Measurements from ENCODE around the gene PTER.

The PTER gene

GRCh38 chr10:16490511-16490910, 53.7 kb downstream of the PTER start:
- TF ChIP-seq, protein P1, sequence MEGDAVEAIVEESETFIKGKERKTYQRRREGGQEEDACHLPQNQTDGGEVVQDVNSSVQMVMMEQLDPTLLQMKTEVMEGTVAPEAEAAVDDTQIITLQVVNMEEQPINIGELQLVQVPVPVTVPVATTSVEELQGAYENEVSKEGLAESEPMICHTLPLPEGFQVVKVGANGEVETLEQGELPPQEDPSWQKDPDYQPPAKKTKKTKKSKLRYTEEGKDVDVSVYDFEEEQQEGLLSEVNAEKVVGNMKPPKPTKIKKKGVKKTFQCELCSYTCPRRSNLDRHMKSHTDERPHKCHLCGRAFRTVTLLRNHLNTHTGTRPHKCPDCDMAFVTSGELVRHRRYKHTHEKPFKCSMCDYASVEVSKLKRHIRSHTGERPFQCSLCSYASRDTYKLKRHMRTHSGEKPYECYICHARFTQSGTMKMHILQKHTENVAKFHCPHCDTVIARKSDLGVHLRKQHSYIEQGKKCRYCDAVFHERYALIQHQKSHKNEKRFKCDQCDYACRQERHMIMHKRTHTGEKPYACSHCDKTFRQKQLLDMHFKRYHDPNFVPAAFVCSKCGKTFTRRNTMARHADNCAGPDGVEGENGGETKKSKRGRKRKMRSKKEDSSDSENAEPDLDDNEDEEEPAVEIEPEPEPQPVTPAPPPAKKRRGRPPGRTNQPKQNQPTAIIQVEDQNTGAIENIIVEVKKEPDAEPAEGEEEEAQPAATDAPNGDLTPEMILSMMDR (conservative IDR thresholded peaks at IDR 0.05; ENCODE audit: low read length), result no peak
- DNase-seq (ENCODE audit: low read depth), result no peak
- H3K4me3 ChIP-seq (ENCODE audit: low read length), result no peak overlapping the region

DNA sequence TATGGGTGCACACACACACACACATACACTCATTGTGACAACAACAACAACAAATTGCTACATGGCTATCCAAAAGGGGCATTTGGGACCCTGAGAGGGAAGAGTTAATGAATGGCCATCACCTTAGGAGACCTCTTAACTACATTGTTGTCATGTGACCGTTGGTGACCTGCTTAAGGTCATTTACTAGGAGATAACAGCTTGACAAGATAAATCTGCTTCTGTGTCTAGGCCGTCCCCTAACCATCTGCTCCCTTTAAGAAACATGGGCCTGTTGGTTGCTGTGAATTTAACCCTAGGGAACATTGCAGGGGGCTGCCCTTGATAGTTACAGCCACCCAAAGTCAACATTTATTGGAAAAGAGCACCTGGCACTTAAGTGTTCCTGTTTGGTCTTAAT, 55.1 kb downstream of the PTER start:
- no peak for DNase-seq (ENCODE audit: low read depth)
- H3K4me3 ChIP-seq (ENCODE audit: low read length), result no peak overlapping the region
- TF ChIP-seq, protein P1 (conservative IDR thresholded peaks at IDR 0.05; ENCODE audit: low read length), result no peak

DNA sequence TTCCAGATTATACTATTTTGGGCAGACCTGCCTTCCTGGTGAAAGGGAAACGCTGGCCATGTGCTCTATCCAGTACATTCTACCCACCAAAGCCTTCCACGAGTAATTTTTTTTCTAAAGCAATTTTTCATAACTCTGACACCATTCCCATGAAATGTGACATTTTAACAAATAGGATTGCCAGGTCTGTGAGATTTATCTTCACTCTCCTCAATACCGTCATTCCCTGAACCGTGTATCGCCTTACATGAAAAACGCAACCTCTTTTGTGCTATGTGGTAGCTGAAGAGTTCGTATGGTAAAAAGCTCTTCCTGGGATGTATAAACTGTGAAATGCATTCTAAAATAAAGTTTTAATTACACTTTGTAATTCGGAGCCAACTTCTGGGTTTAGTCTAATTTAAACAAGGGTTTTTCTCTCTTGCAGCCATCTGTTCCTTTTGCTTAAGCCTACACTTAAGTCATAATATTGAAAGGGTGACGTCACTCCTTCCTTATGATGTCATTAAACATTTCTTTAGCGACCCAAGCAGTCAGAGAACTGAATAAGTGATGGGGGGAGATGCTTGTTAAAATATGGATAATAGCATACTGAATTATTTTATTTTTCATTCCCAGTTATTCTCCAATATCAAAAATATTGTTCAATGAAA, 57.2 kb downstream of the PTER start:
- TF ChIP-seq, protein P1 (conservative IDR thresholded peaks at IDR 0.05; ENCODE audit: low read length), result no peak
- H3K4me3 ChIP-seq (ENCODE audit: low read length), result no peak overlapping the region
- no peak for DNase-seq (ENCODE audit: low read depth)

- peak; percentile 5 for DNase-seq (ENCODE audit: low read depth)
- TF ChIP-seq, protein P1 (conservative IDR thresholded peaks at IDR 0.05; ENCODE audit: low read length), result no peak
- H3K4me3 ChIP-seq (ENCODE audit: low read length), result no peak overlapping the region
These were observed 61.1 kb downstream of the PTER start for GRCh38 chr10:16497911-16498310.

- no peak for DNase-seq (ENCODE audit: low read depth)
- H3K4me3 ChIP-seq (ENCODE audit: low read length), result no peak overlapping the region
- TF ChIP-seq, protein P1 (conservative IDR thresholded peaks at IDR 0.05; ENCODE audit: low read length), result no peak
These were observed 68.4 kb downstream of the PTER start for GRCh38 chr10:16505161-16505560.

DNA sequence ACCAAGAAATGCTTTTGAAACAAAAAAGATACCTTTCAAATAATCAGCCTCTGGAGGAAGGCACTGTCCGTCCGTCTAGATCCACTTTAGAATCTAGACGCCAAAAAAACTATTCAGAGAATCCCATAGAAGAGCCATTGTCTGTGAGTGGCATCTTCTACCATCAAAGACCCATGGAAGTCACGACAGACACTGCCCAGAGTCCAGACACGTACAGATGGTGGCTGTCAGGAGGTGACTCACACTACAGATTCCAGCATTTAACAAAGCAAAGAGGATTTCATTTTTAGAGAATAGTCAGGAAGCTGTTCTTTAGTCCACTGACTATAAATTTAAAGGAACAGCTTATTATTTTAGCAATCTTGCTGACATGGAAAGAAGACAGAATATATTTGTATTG, 73.2 kb downstream of the PTER start:
- TF ChIP-seq, protein P1 (conservative IDR thresholded peaks at IDR 0.05; ENCODE audit: low read length), result no peak
- H3K4me3 ChIP-seq (ENCODE audit: low read length), result no peak overlapping the region

DNA sequence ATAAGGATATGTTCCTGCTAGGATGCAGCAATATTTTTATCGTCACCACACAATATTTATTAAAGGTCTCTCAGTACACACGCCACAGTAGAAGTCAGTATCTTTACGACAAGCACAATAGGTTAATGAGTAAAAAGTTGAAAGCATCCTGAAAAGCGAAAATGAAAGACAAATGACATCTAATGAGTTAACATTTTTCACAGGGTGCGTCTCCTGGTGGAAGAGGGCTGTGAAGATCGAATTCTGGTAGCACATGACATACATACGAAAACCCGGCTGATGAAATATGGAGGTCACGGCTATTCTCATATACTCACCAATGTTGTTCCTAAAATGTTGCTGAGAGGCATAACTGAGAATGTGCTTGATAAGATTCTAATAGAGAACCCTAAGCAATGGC, 74.0 kb downstream of the PTER start:
- TF ChIP-seq, protein P1 (conservative IDR thresholded peaks at IDR 0.05; ENCODE audit: low read length), result no peak
- no peak for DNase-seq (ENCODE audit: low read depth)
- H3K4me3 ChIP-seq (ENCODE audit: low read length), result no peak overlapping the region

More for the DNA sequence above, 73.2 kb downstream of the PTER start:
- DNase-seq (ENCODE audit: low read depth), result peak; percentile 20

Data from AG10803 (cell line).